Measurements from ENCODE around the gene RAPGEF5.

The RAPGEF5 gene

GRCh38 chr7:22210355-22210754 is 146.6 kb downstream of the RAPGEF5 start:
- DNase-seq = no peak

DNA sequence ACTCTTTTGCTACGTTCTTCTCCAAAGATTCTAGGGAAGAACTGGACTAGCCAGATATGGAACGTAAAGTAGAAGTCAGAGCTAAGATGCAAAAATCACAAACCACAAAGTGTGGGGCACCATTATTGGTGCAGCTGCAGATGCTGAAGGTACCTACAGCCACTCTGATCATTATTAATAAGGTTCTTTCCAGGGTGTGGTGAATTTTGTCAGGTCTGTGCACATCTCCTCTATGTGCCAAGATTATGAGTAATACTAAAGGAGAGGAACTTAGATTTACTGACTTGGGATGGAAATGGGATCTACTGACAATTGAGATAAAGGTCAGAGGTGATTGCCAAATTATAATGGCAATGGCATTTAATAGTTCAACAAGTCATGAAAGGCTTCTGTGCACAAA is 148.2 kb downstream of the RAPGEF5 start:
- no peak for DNase-seq

GRCh38 chr7:22207724-22208225 is 149.2 kb downstream of the RAPGEF5 start:
- no peak for DNase-seq

GRCh38 chr7:22205631-22206030 is 151.3 kb downstream of the RAPGEF5 start:
- no peak for DNase-seq

GRCh38 chr7:22204312-22204711 is 152.6 kb downstream of the RAPGEF5 start:
- no peak for DNase-seq

DNA sequence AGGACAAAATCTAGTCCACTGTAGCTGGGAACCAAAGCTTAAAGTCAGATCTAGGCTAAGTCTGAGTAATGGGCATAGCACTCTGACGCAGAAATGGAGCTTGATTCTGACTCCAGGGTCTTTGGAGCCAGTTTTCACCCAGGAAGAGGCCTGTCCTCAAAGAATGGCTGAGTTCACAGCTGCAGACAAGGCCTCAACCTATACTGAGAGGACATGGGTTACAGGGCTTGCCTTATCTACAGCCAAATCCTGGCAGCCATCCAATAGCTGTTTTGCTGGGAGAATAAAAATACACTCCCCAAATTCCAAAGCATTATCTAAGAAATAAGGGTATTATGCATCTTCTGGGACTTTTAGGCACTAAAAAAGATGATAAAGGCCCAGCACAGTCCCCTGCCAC is 154.8 kb downstream of the RAPGEF5 start:
- no peak for DNase-seq

GRCh38 chr7:22201186-22201880 is 155.6 kb downstream of the RAPGEF5 start:
- DNase-seq = no peak

- DNase-seq = no peak
Observed at GRCh38 chr7:22200777-22201176, 156.2 kb downstream of the RAPGEF5 start.

GRCh38 chr7:22200238-22200637 is 156.7 kb downstream of the RAPGEF5 start:
- DNase-seq = no peak

DNA sequence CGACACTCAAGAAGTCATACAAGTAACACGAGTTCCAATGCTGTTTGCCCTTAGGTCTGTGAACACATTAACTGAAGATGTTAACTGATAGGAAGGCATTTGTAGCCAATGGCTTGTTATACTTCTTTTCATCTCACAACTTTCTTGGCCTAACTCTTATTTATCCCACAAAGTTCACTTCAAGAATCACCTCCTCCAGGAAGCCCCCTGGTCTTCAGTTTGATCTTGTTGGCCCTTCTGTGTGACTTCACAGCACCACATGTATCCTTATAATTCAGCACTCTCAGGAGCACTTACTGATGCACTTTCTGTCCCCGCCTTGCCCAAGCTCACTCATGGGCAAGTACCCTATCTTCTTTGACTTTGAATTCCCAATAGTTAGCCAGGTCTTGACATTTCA is 159.6 kb downstream of the RAPGEF5 start:
- DNase-seq = no peak

DNA sequence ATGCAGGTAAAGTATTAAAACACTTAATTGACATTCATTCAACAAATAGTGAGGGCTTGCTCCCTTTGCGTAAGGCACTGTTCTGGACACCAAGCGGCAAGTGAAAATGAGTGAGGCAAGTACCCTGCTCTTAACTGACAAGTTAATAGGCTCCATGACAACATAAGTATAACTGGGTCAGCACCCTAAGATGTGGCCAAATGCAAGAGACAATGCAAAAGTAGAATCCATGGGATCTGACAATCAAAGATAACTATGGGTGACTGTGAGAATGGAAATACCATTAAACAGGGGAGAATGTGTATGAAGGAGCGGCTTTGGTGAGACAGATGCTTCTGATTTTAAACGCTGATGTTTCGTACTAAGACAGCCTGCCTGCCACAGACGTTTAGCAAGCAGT is 160.5 kb downstream of the RAPGEF5 start:
- no peak for DNase-seq

GRCh38 chr7:22195397-22196172 is 161.4 kb downstream of the RAPGEF5 start:
- no peak for DNase-seq

GRCh38 chr7:22194658-22195273 is 162.2 kb downstream of the RAPGEF5 start:
- no peak for DNase-seq

DNA sequence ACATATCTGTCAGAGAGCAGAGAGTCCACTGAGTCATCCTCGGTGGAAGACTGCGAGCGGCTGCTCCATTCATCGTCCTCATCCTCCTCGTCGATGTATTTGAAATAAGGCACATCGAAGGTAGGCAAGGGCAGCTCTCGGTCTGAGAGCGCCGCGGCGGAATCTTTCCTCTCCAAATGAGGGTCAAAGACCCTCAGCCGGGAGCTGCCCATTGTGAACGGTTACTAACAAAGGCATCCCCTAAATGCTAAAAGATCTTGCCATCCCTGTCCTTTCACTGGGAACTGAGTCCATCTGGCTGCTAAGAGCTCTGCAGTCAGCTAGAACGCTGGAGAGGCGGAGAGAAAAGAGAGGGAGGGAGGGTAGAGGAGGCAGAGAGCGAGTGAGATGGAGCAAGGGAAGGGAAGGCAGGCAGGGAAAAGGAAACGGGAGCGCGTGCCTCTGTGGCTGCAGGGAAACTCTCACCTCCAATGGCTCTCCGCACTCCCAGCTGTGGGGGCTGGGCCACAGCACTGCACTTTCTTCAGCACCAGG is 163.4 kb downstream of the RAPGEF5 start:
- DNase-seq = no peak

GRCh38 chr7:22192801-22193200 is 164.2 kb downstream of the RAPGEF5 start:
- no peak for DNase-seq

DNA sequence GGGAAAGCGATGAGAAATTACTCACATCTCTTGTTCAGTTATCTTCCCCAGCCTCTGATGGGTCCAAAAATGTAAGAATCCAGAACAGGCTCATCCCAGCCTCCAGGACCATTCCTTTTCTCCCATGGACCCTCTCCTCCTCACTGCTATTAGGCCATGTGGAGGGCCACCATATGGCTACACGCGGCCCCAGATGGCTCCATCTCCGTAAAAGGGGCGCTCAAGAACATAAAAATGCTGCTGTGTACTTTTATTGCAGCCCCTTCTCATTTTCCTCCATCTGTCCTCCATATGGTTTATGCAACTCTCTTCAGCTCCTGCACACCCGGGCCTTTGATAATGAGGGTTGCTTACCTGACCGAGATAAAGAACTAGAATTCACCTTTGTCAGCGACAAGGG is 166.2 kb downstream of the RAPGEF5 start:
- DNase-seq = no peak

DNA sequence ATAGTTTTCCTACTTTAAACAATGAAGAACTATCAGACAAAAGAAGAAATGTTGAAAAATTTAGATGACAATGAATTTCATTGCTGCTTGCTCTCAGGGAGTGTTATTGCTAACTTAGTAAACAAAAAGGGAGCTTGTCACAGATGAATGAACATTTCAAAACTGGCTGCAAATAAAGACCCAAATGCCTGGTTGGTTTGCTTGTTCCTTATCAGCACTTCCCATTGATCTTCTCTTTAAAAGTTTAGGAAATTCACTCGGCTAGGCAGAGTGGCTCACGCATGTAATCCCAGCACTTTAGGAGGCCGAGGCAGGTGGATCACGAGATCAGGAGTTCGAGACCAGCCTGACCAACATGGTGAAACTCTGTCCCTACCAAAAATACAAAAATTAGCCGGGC is 167.2 kb downstream of the RAPGEF5 start:
- DNase-seq = no peak

DNA sequence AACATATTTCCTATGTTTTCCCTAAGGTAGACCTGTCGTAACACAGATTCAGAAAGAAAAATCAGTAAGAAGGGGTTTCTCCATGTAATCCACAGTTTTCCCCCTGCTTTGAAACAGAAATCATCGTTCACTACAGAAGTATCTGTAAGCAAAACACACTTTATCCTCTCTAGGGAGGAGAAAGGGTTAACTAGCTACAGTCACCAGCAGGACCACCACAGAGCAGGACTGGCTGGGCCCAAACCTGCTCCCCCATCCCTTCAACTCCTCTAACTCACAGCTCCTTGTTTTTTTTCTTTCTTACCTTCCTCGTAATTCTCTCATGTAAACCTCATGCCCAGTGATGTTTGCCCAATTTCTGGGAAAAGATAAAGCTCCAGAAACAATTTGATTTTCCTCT is 167.7 kb downstream of the RAPGEF5 start:
- no peak for DNase-seq

- DNase-seq = no peak
Observed at GRCh38 chr7:22187691-22188348, 169.1 kb downstream of the RAPGEF5 start.

DNA sequence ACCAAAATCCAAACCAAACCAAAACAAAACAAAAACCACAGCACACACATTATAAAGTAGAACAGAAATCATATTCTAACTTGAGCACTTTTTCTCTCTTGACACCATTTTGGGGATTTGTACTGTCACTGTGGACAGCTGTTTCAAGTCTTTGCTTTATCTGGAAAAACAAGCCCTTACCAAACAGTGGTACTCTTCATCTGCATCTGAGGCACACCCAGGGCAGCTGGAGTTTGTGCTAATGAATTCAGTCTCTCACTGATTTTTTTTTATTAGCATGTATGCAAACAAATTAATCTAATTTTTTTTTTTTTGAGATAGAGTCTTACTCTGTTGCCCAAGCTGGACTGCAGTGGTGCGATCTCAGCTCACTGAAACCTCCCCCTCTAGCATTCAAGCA is 171.4 kb downstream of the RAPGEF5 start:
- DNase-seq = no peak

GRCh38 chr7:22184549-22185199 is 172.3 kb downstream of the RAPGEF5 start:
- no peak for DNase-seq

DNA sequence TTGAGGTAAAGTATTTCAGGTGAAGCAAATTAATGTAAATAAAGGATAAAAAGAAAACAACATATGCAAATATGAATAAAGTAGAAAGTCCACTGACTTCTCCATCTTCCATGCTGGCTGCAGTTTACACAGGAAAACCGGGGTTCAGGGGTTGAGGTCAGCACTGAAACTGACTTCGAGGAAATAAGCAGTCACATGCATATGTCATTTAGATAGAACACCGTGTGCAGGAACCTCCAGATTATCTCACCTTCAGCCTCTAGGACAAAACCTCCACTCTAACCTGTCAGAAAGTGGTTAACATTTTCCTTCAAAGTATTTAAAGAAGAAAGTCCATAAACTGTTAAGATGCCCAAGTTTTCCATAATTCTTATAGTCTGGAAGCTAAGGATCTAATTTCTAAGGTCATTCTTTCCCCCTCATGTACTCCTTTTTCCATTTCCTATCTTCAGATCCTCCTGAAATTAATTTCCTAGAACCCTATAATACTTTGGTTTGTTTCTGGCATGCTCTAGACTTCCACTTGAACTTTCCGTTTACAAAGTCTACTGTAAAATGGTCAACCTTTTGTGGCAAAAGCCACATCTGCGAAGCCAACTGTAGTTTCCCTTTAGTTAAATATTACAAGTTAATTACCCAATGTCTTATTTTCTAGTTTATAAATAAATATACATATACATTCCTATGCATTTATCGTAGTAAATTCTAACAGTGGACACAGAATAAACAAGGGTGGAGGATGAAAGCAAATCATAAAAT is 173.3 kb downstream of the RAPGEF5 start:
- peak; percentile 20 for DNase-seq
